Suppressor macrophage (primary cell): Measurements from ENCODE around the gene COX8A.

Source experiments
- DNase-seq, 4 experiments: peaks; one replicate each; pipeline ENCODE4 v3.0.0-alpha.2; 2020 to 2022

The COX8A gene

DNA sequence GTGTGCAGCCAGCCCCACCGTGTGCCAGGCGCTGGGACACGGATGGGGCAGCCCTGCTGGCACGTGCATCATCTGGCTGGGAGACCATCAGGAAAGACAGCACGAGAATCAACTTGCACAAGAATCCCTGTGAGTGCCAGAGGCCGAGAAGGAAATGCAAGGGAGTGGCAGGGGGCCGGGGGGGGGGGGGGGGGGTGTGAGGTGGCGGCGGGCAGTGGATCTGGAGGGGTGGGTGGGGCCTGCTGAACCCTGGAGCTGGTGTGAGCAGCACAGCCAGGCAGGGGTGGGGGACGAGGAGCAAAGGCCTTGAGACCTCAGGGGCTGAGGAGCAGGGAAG is 47.3 kb downstream of the COX8A start:
- DNase-seq, result no peak

DNA sequence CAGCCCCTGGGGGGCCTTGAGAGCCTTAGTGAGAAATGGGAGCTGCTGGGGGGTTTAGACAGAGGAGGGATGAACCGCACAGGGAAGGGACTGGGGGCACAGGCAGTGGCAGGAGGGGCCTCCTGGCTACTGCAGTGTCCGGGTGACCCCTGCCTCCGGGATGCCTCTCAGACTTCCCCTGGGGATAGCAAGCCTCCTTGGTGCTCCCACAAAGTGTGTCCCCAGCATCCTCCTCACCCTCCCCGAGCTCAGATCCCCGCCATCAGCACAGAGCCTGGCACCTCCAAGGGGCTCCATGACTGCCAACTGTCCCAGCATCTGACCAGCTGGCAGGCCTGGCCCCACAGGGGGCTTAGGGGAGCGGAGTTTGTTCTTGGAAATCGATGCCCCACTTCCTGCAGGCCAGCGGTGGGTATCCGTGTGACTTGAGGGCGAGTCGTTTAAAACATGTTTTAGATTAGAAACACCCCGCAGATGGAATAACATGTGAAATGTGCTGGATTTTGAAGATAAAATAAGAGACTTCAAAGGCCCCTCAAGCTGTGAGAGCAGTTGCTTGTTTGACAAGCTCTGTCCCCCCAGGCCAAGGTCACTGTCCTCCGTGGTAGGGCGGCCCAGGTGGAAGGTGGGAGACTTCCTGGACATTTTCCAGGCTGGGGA is 47.8 kb downstream of the COX8A start:
- DNase-seq, result no peak

DNA sequence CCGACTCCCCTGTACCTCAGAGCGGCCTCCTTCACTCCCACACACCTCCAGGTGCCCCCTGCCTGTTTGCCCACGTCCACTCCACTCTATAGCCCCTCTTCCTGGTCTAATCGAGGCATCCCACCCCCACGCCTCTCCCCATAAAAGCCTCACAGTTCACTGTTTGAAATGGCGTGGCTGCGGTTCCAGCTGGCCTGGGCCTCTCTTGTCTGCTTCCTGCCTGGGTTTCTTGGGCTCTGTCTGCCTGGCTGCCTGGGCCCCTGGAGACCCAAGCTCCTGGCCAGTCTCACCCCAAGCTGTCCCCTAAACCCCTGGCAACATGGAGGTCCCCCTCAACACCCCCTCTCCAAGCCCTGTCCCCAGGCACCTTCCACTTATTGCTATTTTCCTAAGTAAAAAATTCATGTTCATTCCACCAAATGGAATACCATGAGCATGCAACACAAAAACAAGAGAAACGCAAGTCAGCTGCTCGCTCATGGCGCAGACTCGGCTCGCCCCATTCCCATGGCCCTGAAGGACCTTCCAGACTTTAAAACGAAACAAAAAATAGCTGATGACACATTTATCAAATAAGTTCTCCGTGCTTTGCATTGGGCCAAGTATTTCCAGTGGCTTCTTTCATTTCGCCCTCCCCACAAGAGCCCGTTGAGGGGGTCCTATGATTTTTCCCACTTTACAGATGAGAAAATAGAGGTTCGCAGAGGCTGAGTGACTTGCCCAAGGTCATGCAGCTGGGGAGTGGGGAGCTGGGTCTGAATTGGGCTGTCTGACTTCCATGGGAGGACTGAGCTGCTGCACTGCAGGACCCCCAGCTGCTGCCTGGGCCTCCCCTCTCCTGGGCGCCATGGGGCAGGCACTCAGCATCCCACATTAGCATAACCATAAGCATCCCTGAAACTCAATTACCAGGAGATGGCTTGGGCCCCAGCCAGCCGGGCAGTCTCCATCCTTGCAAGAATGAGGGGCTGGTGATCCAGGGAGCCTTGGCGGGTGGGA is 49.6 kb downstream of the COX8A start:
- no peak for DNase-seq

- no peak for DNase-seq
These were observed 50.8 kb downstream of the COX8A start for GRCh38 chr11:64025205-64025604.
